HG03280 (cell line): ENCODE measurements around the gene CTXN1.
A peak's percentile ranks its signal among the peaks of the same experiment; 100 is the strongest.
"Not testable (repeated sequence)": the region's sequence is repeated elsewhere in the genome, so short reads cannot be mapped to it uniquely, and the experiment has no call there.

Experiments
- ATAC-seq: cut with Tn5 transposase; IDR thresholded peaks from one replicate; pipeline ENCODE4 v1.9.1; 2021; ENCODE audit warnings: mild to moderate bottlenecking, moderate library complexity; ENCODE audit not compliant: unreplicated experiment

Gene CTXN1

GRCh38 chr19:7926021-7926726, at the start of gene CTXN1:
Gene CTXN1, minus strand, starts transcription at chr19:7926135. Its CDS starts 597 bp downstream, at chr19:7925538.
- ATAC-seq: peak; percentile 33

- ATAC-seq: no peak
Measured at GRCh38 chr19:7975037-7975436, 49.1 kb upstream of the CTXN1 start.

GRCh38 chr19:7973883-7974282, 47.9 kb upstream of the CTXN1 start:
- no peak for ATAC-seq

GRCh38 chr19:7971553-7972520, 45.9 kb upstream of the CTXN1 start:
- ATAC-seq: no peak

- no peak for ATAC-seq
Measured at GRCh38 chr19:7970716-7971448, 44.9 kb upstream of the CTXN1 start.

- no peak for ATAC-seq
Measured at GRCh38 chr19:7969555-7969939, 43.6 kb upstream of the CTXN1 start.

- ATAC-seq: no peak
Measured at GRCh38 chr19:7968796-7969554, 43.0 kb upstream of the CTXN1 start.

GRCh38 chr19:7968008-7968795, 42.3 kb upstream of the CTXN1 start:
- no peak for ATAC-seq

- ATAC-seq: no peak
Measured at GRCh38 chr19:7965921-7966665, 40.2 kb upstream of the CTXN1 start.

- ATAC-seq: no peak
Measured at GRCh38 chr19:7965259-7965841, 39.4 kb upstream of the CTXN1 start.

- ATAC-seq: no peak
Measured at GRCh38 chr19:7963566-7963965, 37.6 kb upstream of the CTXN1 start.

GRCh38 chr19:7962644-7963268, 36.8 kb upstream of the CTXN1 start:
- no peak for ATAC-seq

GRCh38 chr19:7961920-7962626, 36.1 kb upstream of the CTXN1 start:
- no peak for ATAC-seq

GRCh38 chr19:7961082-7961481, 35.1 kb upstream of the CTXN1 start:
- ATAC-seq: not testable (repeated sequence)

GRCh38 chr19:7959211-7959610, 33.3 kb upstream of the CTXN1 start:
- no peak for ATAC-seq

- no peak for ATAC-seq
Measured at GRCh38 chr19:7955696-7956095, 29.8 kb upstream of the CTXN1 start.

GRCh38 chr19:7953576-7953975, 27.6 kb upstream of the CTXN1 start:
- no peak for ATAC-seq

- ATAC-seq: no peak
Measured at GRCh38 chr19:7953060-7953459, 27.1 kb upstream of the CTXN1 start.
